Measurements from ENCODE around the gene MTFR1L.

Gene MTFR1L

GRCh38 chr1:25819491-25820246, at the start of gene MTFR1L:
TSS of gene MTFR1L (plus strand) at chr1:25819954. CDS start at chr1:25823105, 3,151 bp downstream.
- peak; percentile 94 for DNase-seq

DNA sequence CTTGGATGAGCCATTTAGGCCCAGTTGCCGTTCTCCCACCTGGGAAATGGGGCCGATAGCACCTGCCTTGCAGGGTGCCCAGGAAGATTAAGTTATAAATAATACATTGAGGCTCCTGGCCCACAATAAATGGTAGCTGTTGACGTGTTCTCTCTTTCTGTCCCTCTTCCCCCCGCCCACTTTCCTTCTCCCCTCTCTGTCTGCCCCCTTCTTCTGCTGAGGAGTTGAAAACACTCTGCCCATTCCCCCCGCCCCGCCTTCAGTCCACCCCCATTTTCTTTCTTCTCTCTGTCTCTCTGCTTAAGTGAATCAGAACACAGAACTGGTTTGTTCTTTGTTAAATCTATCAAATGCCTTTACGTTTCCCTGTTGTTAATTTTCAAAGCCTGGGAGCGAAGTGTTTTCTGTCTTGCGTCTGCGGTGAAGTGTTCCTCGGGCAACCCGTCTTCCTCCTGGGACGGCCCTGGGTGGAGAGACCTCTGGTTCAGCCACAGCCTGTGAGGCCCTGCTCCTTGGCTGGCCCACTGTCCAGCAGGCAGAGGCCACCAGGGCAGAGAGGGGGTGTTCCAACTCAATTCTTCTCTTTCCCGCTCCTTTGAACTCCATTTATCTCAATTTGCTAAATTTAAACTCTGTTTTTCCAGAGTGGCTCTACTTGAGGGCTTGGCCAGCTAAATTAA, 49.1 kb upstream of the MTFR1L start:
- DNase-seq: no peak

- DNase-seq: peak; percentile 84
Measured at GRCh38 chr1:25771221-25772114, 48.3 kb upstream of the MTFR1L start.

GRCh38 chr1:25772164-25772563, 47.6 kb upstream of the MTFR1L start:
- no peak for DNase-seq

DNA sequence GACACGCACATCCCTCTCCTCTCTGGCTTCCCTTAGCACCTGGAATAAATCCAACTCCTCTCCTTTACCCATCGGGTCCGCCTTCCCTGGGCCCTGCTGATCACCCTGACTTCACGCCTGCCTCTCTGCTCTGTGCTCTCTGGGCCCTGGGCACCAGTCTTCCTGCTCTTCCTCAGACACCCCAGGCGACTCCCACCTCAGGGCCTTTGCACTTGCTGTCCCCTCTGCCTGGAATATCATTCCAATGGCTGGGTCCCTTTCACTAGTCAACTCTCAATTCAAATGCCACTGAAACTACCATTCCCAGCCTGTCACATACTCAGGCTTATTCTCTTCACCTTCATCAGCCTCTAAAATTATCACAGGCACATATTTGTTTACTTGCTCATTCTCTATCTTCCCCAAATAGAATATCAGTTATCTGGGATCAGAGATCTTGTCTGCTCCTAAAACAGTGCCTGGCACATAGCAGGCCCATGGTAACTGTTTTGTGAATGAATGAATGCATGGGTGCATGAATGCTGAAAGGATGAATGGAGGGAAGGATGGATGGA, 47.0 kb upstream of the MTFR1L start:
- no peak for DNase-seq

- no peak for DNase-seq
Measured at GRCh38 chr1:25773441-25774125, 46.2 kb upstream of the MTFR1L start.

DNA sequence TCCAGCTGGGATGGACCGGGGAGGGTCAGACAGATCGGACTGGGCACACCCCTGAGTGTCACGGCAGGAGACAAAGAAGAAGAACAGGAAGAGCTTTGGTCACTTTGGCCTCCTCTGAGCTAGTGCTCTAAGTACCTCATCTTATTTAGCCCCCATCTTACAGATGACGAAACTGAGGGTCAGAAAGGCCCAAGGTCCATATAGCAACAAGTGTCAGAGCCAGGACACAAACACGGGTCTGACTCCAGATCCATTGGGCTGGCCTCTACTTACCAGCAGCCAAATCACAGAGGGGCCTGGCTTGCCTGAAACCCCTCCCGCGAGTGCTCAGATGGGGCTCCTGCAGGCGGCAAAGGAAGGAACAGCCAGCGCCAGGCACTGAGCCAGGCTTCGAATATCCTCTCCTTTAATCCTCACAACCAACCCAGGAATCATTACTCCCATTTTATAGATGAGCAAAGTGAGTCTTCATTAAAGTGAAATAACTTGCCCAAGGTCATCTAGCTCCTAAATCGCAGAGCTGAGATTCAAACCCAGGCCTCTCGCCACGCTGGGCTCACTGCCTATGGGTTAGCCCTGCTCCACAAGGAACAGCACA, 45.4 kb upstream of the MTFR1L start:
- no peak for DNase-seq

- peak; percentile 45 for DNase-seq
Measured at GRCh38 chr1:25774921-25775771, 44.6 kb upstream of the MTFR1L start.

DNA sequence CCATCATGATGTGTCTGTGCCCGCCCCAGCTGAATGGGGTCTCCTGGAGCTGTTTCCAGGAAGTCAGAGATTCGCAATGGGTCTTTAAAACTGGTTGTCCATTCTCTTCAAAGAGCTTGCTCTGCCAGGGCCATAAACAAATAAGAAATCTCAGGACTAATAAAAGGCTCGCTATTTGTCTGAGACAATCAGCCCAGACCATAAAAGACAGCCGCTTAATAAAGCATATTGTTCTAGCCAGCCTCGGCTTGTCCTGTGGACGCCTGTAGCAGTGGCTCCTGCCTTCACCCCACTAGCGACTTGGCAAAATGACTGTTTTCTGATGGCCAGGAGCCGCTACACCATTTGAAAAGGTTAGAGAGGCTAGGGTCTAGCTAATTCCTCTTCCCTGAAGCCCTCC, 40.4 kb upstream of the MTFR1L start:
- DNase-seq: no peak

DNA sequence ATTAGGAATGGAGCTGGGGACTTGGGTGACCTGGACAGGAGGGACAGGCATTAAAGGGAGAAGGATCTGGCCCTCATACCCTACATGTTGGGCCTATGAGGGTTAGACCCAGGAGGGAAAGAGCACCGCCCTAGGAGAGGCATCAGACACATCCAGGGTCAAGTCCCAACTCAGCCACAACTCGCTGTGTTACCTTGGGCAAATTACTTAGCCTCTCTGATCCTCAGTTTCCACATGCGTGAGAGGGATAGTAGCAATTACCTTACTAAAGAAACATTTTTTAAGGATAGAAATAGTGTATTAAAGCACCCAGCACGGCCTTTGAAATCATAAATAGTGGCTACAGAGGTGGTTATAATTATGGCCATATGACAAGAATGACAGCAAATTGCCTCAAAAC, 39.9 kb upstream of the MTFR1L start:
- no peak for DNase-seq

DNA sequence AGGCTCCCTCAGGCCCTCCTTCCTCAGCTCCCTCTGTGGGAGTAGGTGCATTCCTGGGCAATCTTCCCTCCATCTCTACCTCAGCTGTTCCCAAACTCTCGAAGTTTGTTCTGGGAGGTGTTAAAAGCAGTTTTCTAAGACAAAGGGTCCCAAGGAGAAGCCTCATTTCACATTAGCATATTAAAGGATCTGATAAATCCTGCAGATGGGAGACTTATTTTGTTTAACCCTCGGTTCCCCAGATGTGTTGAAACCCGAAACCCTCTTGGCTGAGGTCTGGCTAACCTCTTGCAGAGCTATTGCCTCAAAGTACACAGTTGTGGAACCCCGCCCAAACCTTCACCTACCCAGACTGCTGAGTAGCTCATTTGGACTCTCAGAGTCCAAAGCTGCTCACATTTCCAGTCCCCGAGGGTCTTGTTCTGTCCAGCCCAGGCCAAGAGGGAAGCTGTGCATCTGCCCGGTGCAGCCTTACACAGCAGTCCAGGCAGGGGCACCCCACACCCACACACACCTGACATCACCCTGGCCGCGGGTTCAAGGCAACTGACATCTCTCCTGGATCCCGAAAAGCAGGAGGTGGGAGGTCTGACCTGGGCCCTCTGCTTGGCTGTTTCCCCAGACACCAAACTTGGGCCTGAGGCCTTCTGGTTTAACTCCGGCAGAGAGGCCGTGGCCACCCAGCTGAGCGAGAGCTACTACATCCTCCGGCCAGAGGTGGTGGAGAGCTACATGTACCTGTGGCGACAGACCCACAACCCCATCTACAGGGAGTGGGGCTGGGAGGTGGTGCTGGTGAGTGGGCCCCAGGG, 39.2 kb upstream of the MTFR1L start:
- no peak for DNase-seq

DNA sequence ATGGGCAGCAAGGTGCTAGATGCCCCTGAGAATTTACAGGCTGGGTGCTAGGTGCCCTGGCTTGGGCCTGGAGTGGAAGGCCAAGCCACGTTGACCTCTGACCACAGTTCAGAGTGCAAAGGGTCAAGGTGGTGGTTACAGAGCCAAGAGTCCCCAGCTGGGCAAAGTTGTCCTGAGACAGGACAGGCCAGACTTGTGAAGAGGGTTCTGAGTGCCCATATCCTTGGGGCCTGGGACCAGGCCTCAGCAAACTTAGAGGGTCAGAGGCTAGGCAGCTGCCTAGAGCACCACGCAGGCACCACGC, 38.7 kb upstream of the MTFR1L start:
- DNase-seq: no peak

- peak; percentile 41 for DNase-seq
Measured at GRCh38 chr1:25782608-25783201, 37.0 kb upstream of the MTFR1L start.

GRCh38 chr1:25784575-25785051, 35.1 kb upstream of the MTFR1L start:
- DNase-seq: no peak

- DNase-seq: no peak
Measured at GRCh38 chr1:25785333-25786067, 34.3 kb upstream of the MTFR1L start.

DNA sequence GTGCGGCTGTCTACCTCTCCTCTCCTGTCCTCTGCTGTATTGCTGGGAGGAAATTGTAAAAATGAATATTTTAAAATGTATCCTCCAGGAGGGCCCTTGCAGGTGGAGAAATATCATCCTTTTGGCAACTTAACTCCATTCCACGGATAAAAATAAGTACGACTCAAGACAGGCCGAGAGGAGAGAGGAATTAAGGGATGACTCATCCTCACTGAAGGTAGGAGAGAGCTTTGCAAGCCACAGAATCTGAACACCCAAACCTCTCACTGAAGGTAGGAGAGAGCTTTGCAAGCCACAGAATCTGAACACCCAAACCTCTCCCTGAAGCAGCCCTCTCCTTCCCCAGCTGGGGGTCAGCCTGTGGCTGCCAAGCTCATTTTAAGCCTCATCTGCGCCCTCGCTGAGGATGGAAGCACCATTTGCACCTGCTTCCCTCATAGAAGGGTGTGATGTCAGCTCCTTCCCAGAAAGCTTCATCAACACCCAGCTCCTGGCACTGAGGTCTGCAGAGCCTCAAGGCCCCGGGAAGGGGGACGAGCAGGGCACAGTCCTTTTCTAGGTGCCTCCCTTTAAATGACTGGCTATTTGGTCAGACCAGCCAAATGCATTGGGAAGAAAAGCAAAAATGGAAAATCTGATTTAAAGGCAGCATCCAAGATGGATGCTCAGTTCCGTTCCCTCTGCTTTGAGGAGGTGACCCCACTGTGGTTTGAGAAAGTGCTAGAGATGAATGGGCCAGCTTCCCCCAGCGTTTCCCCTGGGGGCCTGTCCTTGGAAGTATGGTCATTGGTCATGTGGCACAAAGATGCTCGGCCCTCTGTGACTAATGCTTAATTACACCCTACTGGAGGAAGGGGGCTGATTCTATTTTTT, 32.6 kb upstream of the MTFR1L start:
- no peak for DNase-seq

GRCh38 chr1:25787760-25788166, 32.0 kb upstream of the MTFR1L start:
- DNase-seq: no peak

DNA sequence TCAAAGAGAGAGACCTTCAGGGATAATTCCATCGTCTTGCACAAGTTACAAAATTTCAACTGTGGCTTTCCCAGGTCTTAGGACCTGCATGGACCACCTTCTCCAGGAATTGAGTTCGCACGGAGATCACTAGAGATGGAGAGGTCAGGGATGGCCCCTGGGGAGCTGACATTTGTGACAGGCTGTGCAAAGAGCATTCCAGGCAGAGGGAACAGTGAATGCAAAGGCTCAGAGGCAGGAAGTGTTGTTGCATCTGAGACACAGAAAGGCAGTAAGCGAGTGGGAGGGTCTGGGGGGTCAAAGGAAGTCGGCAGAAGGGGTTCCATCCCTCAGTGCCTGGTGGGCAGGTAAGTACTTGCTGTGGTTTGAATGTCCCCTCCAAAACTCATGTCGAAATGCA, 29.3 kb upstream of the MTFR1L start:
- DNase-seq: no peak

All from hematopoietic multipotent progenitor cell treated with erythropoietin and hydrocortisone succinate and interleukin-3 and kit ligand, for 4 days (in vitro differentiated cells).